BLaER1 treated with 17β-estradiol and CSF1 and Interleukin-3, amounts not matched to agents 10 nM and 100 nM (cell line): ENCODE measurements around the gene TAF3.
A peak's percentile ranks its signal among the peaks of the same experiment; 100 is the strongest.

Experiments used
- H3K27ac ChIP-seq, 11 experiments: shearing (Covaris generic); formaldehyde crosslinking; 2 replicates each; pipeline ENCODE4 v1.8.1; 2022
- H3K27me3 ChIP-seq, 11 experiments: shearing (Covaris generic); formaldehyde crosslinking; 2 replicates each; pipeline ENCODE4 v1.8.1; 2022
- H3K36me3 ChIP-seq, 11 experiments: shearing (Covaris generic); formaldehyde crosslinking; 2 replicates each; pipeline ENCODE4 v1.8.1; 2022
- H3K4me1 ChIP-seq, 10 experiments: shearing (Covaris generic); formaldehyde crosslinking; 2 replicates each; pipeline ENCODE4 v1.8.1; 2022
- H3K4me2 ChIP-seq, 11 experiments: shearing (Covaris generic); formaldehyde crosslinking; 2 replicates each; pipeline ENCODE4 v1.8.1; 2022
- H3K4me3 ChIP-seq, 10 experiments: shearing (Covaris generic); formaldehyde crosslinking; 2 replicates each; pipeline ENCODE4 v1.8.1; 2022
- H3K9ac ChIP-seq, 11 experiments: shearing (Covaris generic); formaldehyde crosslinking; 2 replicates each; pipeline ENCODE4 v1.8.1; 2022
- H3K9me3 ChIP-seq, 11 experiments: shearing (Covaris generic); formaldehyde crosslinking; replicated peaks in 1 of 11; 2 replicates each; pipeline ENCODE4 v1.8.1; 2022
- H4K20me1 ChIP-seq, 11 experiments: shearing (Covaris generic); formaldehyde crosslinking; 2 replicates each; pipeline ENCODE4 v1.8.1; 2022
- Cebpa-rat ChIP-seq, 11 experiments: shearing (Covaris generic); IDR thresholded peaks; 2 replicates each; pipeline ENCODE4 v1.8.1; 2022

TAF3 gene

GRCh38 chr10:7892146-7892545, 73.8 kb downstream of the TAF3 start:
- Histone ChIP-seq H3K27ac (no peak overlapping the region), H3K27me3 (no peaks in the 10 kb centered on the region), H3K36me3 (peaks cover 5 to 16% (median 10%) of the 10 kb centered on the region in 11 experiments; a peak in 20 of 22 replicates), H3K9me3 (peaks cover 0 to 5% (median 0%) of the 10 kb centered on the region in 11 experiments; a peak in 4 of 22 replicates), H4K20me1 (peaks cover 0 to 57% (median 10%) of the 10 kb centered on the region in 11 experiments; a peak in 12 of 22 replicates), H3K4me1 (peaks cover 0 to 9% (median 5%) of the 10 kb centered on the region in 10 experiments; a peak in 6 of 20 replicates), H3K4me3 (no peak overlapping the region), H3K4me2 (no peak overlapping the region), H3K9ac (no peak overlapping the region)
- TF ChIP-seq Cebpa-rat (IDR thresholded peaks at IDR 0.05) = no peak

GRCh38 chr10:7895699-7896090, 77.4 kb downstream of the TAF3 start:
- Histone ChIP-seq H3K4me3 (no peak overlapping the region), H4K20me1 (peaks cover 0 to 21% (median 0%) of the 10 kb centered on the region in 11 experiments; a peak in 4 of 22 replicates), H3K27me3 (no peaks in the 10 kb centered on the region), H3K4me2 (no peak overlapping the region), H3K27ac (no peak overlapping the region), H3K36me3 (peaks cover 15 to 35% (median 22%) of the 10 kb centered on the region in 11 experiments; a peak in 21 of 22 replicates), H3K9me3 (peaks cover 0 to 15% (median 3%) of the 10 kb centered on the region in 11 experiments; a peak in 6 of 22 replicates), H3K9ac (no peak overlapping the region), H3K4me1 (peaks cover 0 to 9% (median 5%) of the 10 kb centered on the region in 10 experiments; a peak in 6 of 20 replicates)
- TF ChIP-seq Cebpa-rat (IDR thresholded peaks at IDR 0.05) = no peak

- Histone ChIP-seq H3K4me1 (peaks cover 0 to 9% (median 5%) of the 10 kb centered on the region in 10 experiments; a peak in 6 of 20 replicates), H3K9me3 (peaks cover 0 to 15% (median 3%) of the 10 kb centered on the region in 11 experiments; a peak in 6 of 22 replicates), H3K4me3 (no peak overlapping the region), H3K9ac (no peak overlapping the region), H3K27me3 (no peaks in the 10 kb centered on the region), H4K20me1 (peaks cover 0 to 19% (median 0%) of the 10 kb centered on the region in 11 experiments; a peak in 3 of 22 replicates), H3K27ac (no peak overlapping the region), H3K4me2 (peak overlapping the region in 2 of 11 experiments; percentile 11 to 20; a peak in 2 of 22 replicates), H3K36me3 (peaks cover 15 to 35% (median 22%) of the 10 kb centered on the region in 11 experiments; a peak in 21 of 22 replicates)
- no peak for TF ChIP-seq Cebpa-rat (IDR thresholded peaks at IDR 0.05)
These were observed 78.0 kb downstream of the TAF3 start for GRCh38 chr10:7896297-7896696.

DNA sequence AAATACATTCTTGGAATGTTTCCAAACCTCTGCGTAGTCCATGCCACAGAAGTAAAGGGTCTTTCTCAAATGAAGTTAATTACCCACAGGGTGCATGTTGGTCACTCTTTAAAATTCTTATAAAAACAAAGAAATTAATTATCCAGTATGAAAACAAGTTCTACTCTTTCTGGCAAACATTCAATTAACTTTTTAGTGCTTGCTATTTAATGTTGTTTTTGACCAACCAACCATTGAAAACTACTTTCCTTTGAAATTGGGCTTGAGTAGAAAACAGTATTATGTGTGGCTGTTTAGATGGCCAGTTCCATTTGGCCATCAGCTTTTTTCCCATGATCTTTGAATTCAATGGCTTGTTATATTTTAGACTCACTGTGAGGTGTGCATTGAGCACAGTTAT, 83.0 kb downstream of the TAF3 start:
- Histone ChIP-seq H3K36me3 (peaks cover 13 to 39% (median 24%) of the 10 kb centered on the region in 11 experiments; a peak in 21 of 22 replicates), H3K9me3 (peaks cover 0 to 15% (median 3%) of the 10 kb centered on the region in 11 experiments; a peak in 7 of 22 replicates), H4K20me1 (peaks cover 0 to 18% (median 4%) of the 10 kb centered on the region in 11 experiments; a peak in 5 of 22 replicates), H3K4me1 (peaks cover 0 to 5% (median 2%) of the 10 kb centered on the region in 10 experiments; a peak in 6 of 20 replicates), H3K27ac (no peak overlapping the region), H3K27me3 (no peaks in the 10 kb centered on the region), H3K9ac (no peak overlapping the region), H3K4me2 (no peak overlapping the region), H3K4me3 (no peak overlapping the region)
- no peak for TF ChIP-seq Cebpa-rat (IDR thresholded peaks at IDR 0.05)

DNA sequence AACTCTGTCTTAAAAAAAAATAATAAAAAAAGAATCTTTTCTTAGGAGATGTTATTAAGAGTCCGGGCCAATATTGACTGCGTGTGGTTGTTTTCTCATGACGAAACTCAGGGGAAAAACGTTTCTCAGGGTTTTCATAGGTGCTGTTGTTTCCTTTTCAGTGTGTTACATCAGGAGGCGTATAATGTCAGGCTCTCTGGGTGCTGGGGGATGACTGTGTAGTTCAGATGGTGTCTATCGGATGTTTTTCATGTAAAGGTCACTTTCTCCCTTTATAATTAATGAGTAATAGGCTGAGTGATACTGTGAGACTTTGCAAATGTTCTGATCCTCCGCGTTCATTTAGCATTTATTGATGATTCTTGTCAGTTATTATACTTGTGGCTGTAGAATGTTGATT, 84.1 kb downstream of the TAF3 start:
- Histone ChIP-seq H3K27me3 (no peaks in the 10 kb centered on the region), H3K4me2 (no peak overlapping the region), H4K20me1 (peaks cover 0 to 26% (median 8%) of the 10 kb centered on the region in 11 experiments; a peak in 8 of 22 replicates), H3K9me3 (peaks cover 0 to 8% (median 0%) of the 10 kb centered on the region in 11 experiments; a peak in 5 of 22 replicates), H3K9ac (no peak overlapping the region), H3K4me1 (no peaks in the 10 kb centered on the region), H3K27ac (no peak overlapping the region), H3K36me3 (peaks cover 3 to 27% (median 14%) of the 10 kb centered on the region in 11 experiments; a peak in 17 of 22 replicates), H3K4me3 (no peak overlapping the region)
- no peak for TF ChIP-seq Cebpa-rat (IDR thresholded peaks at IDR 0.05)

- no peak overlapping the region for H3K4me2 ChIP-seq
- H3K36me3 ChIP-seq = peaks cover 0 to 22% (median 9%) of the 10 kb centered on the region in 11 experiments; a peak in 12 of 22 replicates
- H3K9ac ChIP-seq = no peak overlapping the region
- peaks cover 0 to 40% (median 8%) of the 10 kb centered on the region in 11 experiments; a peak in 10 of 22 replicates for H4K20me1 ChIP-seq
- no peak overlapping the region for H3K27ac ChIP-seq
- H3K4me1 ChIP-seq = no peaks in the 10 kb centered on the region
- H3K9me3 ChIP-seq = peaks cover 0 to 4% (median 0%) of the 10 kb centered on the region in 11 experiments; a peak in 1 of 22 replicates
- TF ChIP-seq Cebpa-rat (IDR thresholded peaks at IDR 0.05) = no peak
- no peaks in the 10 kb centered on the region for H3K27me3 ChIP-seq
- no peak overlapping the region for H3K4me3 ChIP-seq
These were observed 85.5 kb downstream of the TAF3 start for GRCh38 chr10:7903851-7904250.

GRCh38 chr10:7906128-7906527, 87.8 kb downstream of the TAF3 start:
- H3K4me1 ChIP-seq = no peaks in the 10 kb centered on the region
- H3K9me3 ChIP-seq = no peaks in the 10 kb centered on the region; a peak in 1 of 22 replicates
- no peak overlapping the region for H3K27ac ChIP-seq
- no peak overlapping the region for H3K9ac ChIP-seq
- H3K4me2 ChIP-seq = no peak overlapping the region
- peaks cover 0 to 13% (median 0%) of the 10 kb centered on the region in 11 experiments; a peak in 6 of 22 replicates for H3K36me3 ChIP-seq
- no peaks in the 10 kb centered on the region for H3K27me3 ChIP-seq
- no peak for TF ChIP-seq Cebpa-rat (IDR thresholded peaks at IDR 0.05)
- peaks cover 0 to 55% (median 9%) of the 10 kb centered on the region in 11 experiments; a peak in 10 of 22 replicates for H4K20me1 ChIP-seq
- no peak overlapping the region for H3K4me3 ChIP-seq

- no peak for TF ChIP-seq Cebpa-rat (IDR thresholded peaks at IDR 0.05)
- Histone ChIP-seq H3K36me3 (peaks cover 0 to 8% (median 0%) of the 10 kb centered on the region in 11 experiments; a peak in 3 of 22 replicates), H3K27me3 (no peaks in the 10 kb centered on the region), H3K9me3 (peaks cover 0 to 12% (median 6%) of the 10 kb centered on the region in 11 experiments; a peak in 8 of 22 replicates), H3K4me3 (no peak overlapping the region), H3K4me1 (no peaks in the 10 kb centered on the region), H3K4me2 (no peak overlapping the region), H3K27ac (no peak overlapping the region), H4K20me1 (peaks cover 0 to 67% (median 9%) of the 10 kb centered on the region in 11 experiments; a peak in 10 of 22 replicates), H3K9ac (no peak overlapping the region)
These were observed 90.4 kb downstream of the TAF3 start for GRCh38 chr10:7908541-7909210.
